HG03097 (cell line): ENCODE results near the gene EGFR.

Experiments
- ATAC-seq: cut with Tn5 transposase; IDR thresholded peaks from one replicate; pipeline ENCODE4 v1.9.1; 2021; ENCODE audit not compliant: unreplicated experiment, low FRiP score

EGFR gene

GRCh38 chr7:55253188-55253587 lies 234.4 kb downstream of the EGFR start:
- ATAC-seq, result no peak

- no peak for ATAC-seq
Measured at GRCh38 chr7:55254242-55254595, 235.4 kb downstream of the EGFR start.

- ATAC-seq, result peak; percentile 73
Measured at GRCh38 chr7:55254596-55255495, 236.0 kb downstream of the EGFR start.

- ATAC-seq, result peak; percentile 92
Measured at GRCh38 chr7:55255496-55256445, 237.0 kb downstream of the EGFR start.

- no peak for ATAC-seq
Measured at GRCh38 chr7:55258631-55259030, 239.8 kb downstream of the EGFR start.

GRCh38 chr7:55260171-55260570 lies 241.4 kb downstream of the EGFR start:
- no peak for ATAC-seq

GRCh38 chr7:55260676-55261385 lies 242.0 kb downstream of the EGFR start:
- ATAC-seq, result no peak
